HS-5 (cell line): ENCODE data around the gene GMCL2.

Experiments used
- DNase-seq: peaks from one replicate; pipeline ENCODE4 v3.0.0-alpha.2; 2012; ENCODE audit warnings: low read depth

GMCL2 gene

GRCh38 chr5:178182158-178182876 is 4.9 kb downstream of the GMCL2 start:
- no peak for DNase-seq

DNA sequence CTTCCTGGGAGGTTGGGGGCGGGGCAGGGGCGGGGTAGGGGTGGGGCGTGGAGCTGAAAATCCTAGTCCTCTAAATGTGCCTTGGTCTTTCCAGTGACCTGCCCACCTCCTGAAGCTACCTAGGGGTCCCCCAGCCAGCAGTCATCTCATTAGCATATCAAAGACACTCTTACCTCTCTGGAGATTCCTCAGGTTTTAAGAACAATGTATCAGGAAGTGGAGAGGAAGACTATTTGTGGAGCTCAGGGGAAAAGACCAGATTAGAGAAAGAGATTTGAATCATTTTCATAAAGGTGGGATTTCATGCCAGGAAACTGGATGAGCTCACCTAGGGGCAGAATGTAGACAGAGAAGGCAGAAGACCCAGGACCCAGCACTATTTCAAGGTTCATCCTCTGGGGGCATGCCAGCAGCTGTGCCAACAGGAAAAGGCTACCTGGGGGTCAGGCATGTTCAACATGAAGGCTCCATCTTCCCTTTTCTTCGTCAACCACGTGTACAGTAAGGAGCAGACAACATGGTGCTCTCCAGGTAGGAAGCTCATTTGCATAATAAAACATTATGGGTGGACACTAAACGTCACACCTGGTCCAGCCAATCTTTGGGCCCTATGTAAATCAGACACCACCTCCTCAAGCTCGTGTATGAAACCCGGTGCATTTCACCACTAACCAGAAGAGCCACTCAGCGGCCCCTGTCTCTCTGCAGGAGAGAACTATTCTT is 6.9 kb downstream of the GMCL2 start:
- DNase-seq, result no peak

DNA sequence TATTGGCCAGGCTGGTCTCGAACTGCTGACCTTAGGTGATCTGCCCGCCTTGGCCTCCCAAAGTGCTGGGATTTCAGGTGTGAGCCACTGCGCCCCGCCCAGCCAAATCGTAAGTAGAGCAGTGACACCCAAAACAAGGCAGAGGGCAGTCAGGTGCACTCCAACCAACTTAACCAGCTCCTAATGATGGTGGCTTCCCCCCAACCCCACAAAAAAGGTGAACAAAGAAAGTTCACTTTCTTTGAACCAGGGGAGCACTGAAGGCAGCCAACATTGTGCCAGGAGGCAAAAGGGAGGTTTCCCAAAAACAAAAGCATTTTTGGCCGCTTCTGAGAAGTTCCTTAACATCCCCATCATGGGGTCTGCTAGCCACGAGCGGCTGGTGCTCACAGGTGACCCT is 9.6 kb downstream of the GMCL2 start:
- DNase-seq, result no peak

- no peak for DNase-seq
Observed at GRCh38 chr5:178176791-178177190, 10.4 kb downstream of the GMCL2 start.

DNA sequence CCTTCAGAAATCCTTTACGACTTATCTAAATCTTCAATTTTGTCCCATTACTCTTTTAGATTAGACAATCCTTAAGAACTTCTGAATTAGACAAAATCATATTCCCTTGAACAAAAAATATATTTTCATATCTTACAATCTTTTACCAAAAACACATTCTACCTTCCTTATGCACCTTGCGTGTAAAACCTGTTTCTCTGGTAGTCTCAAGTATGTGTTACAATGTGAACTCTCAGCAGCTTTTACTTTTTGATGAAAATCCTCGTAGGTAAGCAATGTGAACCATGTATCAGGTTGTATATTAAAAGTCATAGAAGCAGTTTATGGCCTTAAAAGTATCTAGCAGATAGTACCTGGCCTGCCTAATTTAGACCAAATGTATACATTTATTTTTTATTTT is 12.7 kb downstream of the GMCL2 start:
- DNase-seq, result no peak

GRCh38 chr5:178170455-178170854 is 16.7 kb downstream of the GMCL2 start:
- no peak for DNase-seq

DNA sequence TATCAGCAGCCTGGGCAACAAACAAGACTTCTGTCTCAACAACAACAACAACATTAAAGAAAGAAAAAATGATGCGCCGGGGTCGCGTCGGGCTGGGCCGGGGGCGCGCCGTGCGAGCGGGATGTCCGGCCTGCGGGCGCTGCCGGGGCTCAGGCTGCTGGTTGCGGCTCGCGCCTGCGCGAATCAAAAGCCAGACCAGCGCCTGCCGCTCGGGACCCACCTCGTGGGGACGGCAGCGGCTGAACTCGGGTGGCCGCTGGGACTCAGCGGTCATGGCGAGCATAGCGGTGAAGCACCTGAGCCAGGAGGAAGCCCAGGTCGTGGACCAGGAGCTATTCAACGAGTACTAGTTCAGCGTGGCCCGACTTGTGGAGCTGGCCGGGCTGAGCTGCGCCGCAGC is 21.6 kb downstream of the GMCL2 start:
- DNase-seq, result no peak

DNA sequence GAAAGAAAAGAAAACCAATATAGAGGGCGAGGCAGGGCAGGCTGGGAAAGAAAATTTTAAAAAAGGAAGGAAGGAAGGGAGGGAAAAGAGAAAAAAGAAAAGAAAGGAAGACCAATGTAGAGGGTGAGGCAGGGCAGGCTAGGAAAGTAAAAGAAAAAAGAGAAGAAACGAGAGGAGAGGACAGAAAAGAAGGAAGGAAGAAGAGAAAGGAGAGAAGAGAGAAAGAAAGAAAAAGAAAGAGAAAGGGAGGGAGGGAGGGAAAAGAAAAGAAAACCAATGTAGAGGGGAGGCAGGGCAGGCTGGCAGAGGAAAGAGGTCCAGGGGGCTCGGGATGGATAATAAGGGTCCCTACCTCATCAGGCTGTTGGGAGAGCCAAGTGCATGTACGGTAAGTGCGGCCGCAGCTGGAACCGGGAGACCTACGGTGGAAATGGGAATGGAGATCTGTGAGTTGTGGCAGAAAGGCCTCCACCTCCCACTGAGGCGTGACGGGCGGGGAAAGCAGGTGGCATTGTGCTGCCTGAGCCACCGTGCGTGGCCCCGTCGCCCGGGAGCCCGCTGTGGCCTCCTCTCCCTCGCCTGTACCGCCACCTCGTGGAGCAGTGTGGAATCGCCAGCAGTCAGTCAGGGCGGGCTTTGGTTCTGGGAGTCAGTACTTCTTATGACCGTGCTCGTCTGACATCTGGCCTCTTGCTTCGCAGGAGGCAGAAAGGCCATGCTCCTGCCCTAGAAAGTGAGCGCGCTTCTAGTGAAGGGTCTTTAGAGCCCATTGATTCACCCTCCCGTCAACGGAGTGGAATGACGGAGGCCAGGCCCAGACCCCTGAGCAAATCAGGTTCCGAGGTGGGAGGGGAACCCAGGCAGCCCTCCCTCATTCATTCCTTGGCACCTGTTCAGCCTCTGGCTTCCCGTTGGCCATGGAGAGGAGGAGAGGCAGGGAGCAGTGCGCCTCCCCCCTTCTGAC is 23.1 kb downstream of the GMCL2 start:
- no peak for DNase-seq

DNA sequence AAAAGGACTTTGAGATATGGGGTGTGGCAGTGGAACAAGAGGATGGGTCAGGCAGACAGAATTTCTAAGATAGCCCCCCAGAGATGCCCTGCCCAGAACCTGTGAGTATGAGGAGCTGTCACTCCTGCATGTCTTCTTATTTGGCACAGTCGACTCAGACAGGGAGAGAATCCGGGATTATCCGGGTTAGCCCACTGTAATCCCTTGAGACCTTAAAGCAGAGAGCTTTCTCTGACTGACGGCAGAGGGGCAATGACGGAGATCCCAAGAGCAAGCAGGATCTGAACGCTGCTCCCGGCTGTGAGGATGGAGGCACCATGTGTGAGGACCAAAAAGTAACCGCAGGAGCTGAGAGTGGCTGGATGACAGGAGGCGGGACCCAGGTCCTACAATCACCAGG is 24.7 kb downstream of the GMCL2 start:
- DNase-seq, result no peak

GRCh38 chr5:178160176-178160575 is 27.0 kb downstream of the GMCL2 start:
- no peak for DNase-seq

GRCh38 chr5:178155065-178155464 is 32.1 kb downstream of the GMCL2 start:
- no peak for DNase-seq

- DNase-seq, result peak; percentile 98
Observed at GRCh38 chr5:178153530-178154340, 33.4 kb downstream of the GMCL2 start, which contains the start of gene NHP2. Gene NHP2, minus strand, starts transcription at chr5:178153885. Its CDS starts 68 bp downstream, at chr5:178153817.

GRCh38 chr5:178152491-178153444 is 34.4 kb downstream of the GMCL2 start:
- DNase-seq, result no peak

DNA sequence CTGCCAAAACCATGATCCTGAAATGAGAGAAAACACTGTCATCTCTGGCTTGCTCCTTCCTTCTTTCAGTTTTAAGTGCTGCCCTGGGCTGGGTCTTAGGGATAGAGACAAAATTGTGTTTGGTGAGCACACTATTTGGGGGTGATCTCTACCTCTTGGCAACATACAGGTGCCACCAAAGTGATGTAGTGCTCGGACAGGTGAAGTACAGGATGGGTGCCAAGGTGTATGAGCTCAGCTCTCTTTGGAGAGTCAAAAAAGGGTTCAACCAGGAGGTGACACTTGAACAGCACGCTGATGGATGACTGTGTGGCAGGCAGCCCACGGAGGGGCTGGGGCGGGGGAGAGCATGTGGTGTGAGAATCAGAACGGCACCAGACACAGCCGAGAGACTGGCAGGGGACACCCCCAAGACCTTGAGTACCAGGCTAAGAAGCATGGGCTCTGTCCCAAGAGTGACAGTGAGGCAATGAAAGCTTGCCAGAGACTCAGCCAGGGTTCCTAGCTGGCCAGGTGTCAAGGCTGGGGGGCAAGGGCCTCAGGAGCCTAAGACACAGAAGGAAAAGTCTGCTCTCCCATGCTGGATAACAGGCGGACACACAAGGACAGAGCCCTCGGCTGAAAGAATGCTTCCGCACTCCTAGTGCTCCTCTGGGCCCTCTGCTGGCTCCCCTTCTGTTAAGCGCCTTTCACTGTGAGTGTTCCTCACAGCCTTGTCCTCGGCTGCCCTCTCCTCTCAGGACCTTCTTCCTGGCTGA is 36.0 kb downstream of the GMCL2 start:
- no peak for DNase-seq

- no peak for DNase-seq
Observed at GRCh38 chr5:178149199-178149932, 37.8 kb downstream of the GMCL2 start.

GRCh38 chr5:178147406-178147805 is 39.8 kb downstream of the GMCL2 start:
- no peak for DNase-seq

DNA sequence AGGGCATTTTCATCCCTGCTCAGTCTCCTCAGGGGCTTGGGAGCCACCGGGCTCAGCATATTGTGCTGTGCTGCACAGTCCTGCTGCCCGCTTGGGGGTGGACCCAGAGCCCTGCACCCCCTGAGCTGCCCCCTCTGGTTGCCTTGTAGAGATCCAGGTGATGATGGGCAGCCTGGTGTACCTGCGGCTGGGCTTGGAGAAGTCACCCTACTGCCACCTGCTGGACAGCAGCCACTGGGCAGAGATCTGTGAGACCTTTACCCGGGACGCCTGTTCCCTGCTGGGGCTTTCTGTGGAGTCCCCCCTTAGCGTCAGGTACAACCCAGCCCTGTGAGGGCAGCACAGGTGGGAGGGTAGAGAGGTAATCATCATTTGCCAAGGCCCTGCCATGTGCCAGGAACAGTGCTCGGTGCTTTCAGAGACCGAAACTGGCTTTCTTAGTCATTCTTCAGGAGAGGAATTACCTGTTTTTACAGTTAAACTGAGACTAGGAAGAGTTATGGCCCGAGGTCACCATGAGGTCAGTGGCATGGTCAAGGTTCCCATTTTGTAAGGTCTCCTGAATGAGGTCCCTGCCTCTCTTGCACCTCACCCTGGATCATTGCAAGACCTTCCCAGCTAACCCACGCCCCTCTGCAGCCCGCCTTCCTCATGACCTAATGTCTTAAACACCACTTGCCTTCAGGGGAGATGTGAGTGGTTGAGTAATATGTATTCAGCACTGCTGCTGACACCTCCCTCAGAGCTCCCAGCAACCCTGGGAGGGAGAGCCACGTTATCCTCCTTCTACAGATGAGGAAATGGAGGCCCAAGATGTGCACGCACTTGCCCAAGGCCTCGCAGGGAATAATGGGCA is 41.0 kb downstream of the GMCL2 start:
- no peak for DNase-seq

DNA sequence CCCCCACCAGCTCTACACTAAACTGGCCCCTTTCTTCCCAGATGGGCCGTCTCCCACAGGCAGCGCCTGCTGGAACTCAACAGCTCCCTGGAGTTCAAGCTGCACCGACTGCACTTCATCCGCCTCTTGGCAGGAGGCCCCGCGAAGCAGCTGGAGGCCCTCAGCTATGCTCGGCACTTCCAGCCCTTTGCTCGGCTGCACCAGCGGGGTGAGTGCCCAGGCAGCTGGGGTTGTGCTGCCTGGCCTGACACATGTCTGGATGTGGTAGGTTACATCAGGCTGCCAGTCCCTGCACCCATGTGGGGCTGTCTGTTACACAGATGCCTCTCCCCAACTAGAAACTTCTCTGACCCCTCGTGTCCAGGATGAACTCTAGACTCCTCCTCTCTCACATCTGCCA is 43.3 kb downstream of the GMCL2 start:
- no peak for DNase-seq
